GM23338 (cell line): ENCODE results near the gene CHN2. TPM values are rescaled to one million over a fixed set of nuclear protein-coding genes. Genes with fewer than 3 reads are reported as not detected.

ENCODE experiments used
- ATAC-seq: fragments of 200-7000 bp; cut with Tn5 transposase; 3 replicates; pipeline ENCODE4 v1.9.1; 2020
- DNase-seq: peaks from one replicate; pipeline ENCODE4 v3.0.0-alpha.2; 2015; ENCODE audit warnings: low spot score
- H2AFZ ChIP-seq: fragments of 200-600 bp; sonication (generic); 2 replicates; pipeline ENCODE4 v1.8.0; 2016; ENCODE audit warnings: antibody characterized with exemption, mild to moderate bottlenecking, moderate library complexity
- H3F3A ChIP-seq: fragments of 200-600 bp; sonication (generic); replicated peaks from 2 replicates; pipeline ENCODE4 v1.8.0; 2017; ENCODE audit warnings: antibody characterized with exemption, mixed run types, low read depth
- H3K27ac ChIP-seq: fragments of 200-600 bp; sonication (generic); 2 replicates; pipeline ENCODE4 v1.6.1; 2016; ENCODE audit warnings: low read depth
- H3K27me3 ChIP-seq: fragments of 200-600 bp; sonication (generic); 2 replicates; pipeline ENCODE4 v1.8.0; 2016; ENCODE audit warnings: mild to moderate bottlenecking, mixed run types, moderate library complexity; ENCODE audit not compliant: insufficient read depth
- H3K36me3 ChIP-seq: fragments of 200-600 bp; sonication (generic); 2 replicates; pipeline ENCODE4 v1.8.0; 2016; ENCODE audit warnings: mild to moderate bottlenecking; ENCODE audit not compliant: insufficient read depth
- H3K4me1 ChIP-seq: fragments of 200-600 bp; sonication (generic); 2 replicates; pipeline ENCODE4 v1.8.0; 2016; ENCODE audit warnings: mild to moderate bottlenecking, moderate library complexity; ENCODE audit not compliant: insufficient read depth
- H3K4me2 ChIP-seq: fragments of 200-600 bp; sonication (generic); 2 replicates; pipeline ENCODE4 v1.7.1; 2017; ENCODE audit warnings: mixed run types
- H3K4me3 ChIP-seq: fragments of 200-600 bp; sonication (generic); 2 replicates; pipeline ENCODE4 v1.6.1; 2016; ENCODE audit warnings: mixed run types
- H3K79me2 ChIP-seq: fragments of 200-600 bp; sonication (generic); replicated peaks from 2 replicates; pipeline ENCODE4 v1.8.0; 2017; ENCODE audit warnings: mild to moderate bottlenecking; ENCODE audit not compliant: insufficient read depth
- H3K9me2 ChIP-seq: fragments of 200-600 bp; sonication (generic); 2 replicates; pipeline ENCODE4 v1.8.0; 2017; ENCODE audit not compliant: insufficient read depth
- H4K20me1 ChIP-seq: fragments of 200-600 bp; sonication (generic); replicated peaks from 2 replicates; pipeline ENCODE4 v1.8.0; 2017; ENCODE audit warnings: mild to moderate bottlenecking; ENCODE audit not compliant: insufficient read depth
- H3K27ac Mint-ChIP-seq: 2 replicates; pipeline ENCODE4 v1.8.0; 2020; ENCODE audit warnings: inconsistent platforms, mild to moderate bottlenecking, moderate library complexity, mixed read lengths
- H3K27me3 Mint-ChIP-seq: 3 replicates; pipeline ENCODE4 v1.8.0; 2022; ENCODE audit warnings: low read depth, mild to moderate bottlenecking, moderate library complexity, mixed read lengths, inconsistent platforms; ENCODE audit not compliant: insufficient read depth, poor library complexity
- H3K36me3 Mint-ChIP-seq: 3 replicates; pipeline ENCODE4 v1.8.0; 2021; ENCODE audit warnings: low read depth, mild to moderate bottlenecking, inconsistent platforms, moderate library complexity, mixed read lengths
- H3K4me1 Mint-ChIP-seq: 3 replicates; pipeline ENCODE4 v1.8.0; 2020; ENCODE audit warnings: mild to moderate bottlenecking, inconsistent platforms, mixed read lengths
- H3K4me3 Mint-ChIP-seq: 3 replicates; pipeline ENCODE4 v1.8.0; 2021; ENCODE audit warnings: moderate library complexity, mild to moderate bottlenecking, inconsistent platforms, mixed read lengths
- H3K9me3 Mint-ChIP-seq: 3 replicates; pipeline ENCODE4 v1.8.0; 2020; ENCODE audit warnings: moderate library complexity, mild to moderate bottlenecking, inconsistent platforms, mixed read lengths
- CREB1 ChIP-seq: fragments of 250-450 bp; sonication (Bioruptor Pico); IDR thresholded peaks from 2 replicates; pipeline ENCODE4 v1.5.0; 2020; ENCODE audit warnings: low read depth, mild to moderate bottlenecking, moderate library complexity
- CTCF ChIP-seq, 2 experiments: fragments of 200-600 bp in 1 of 2; sonication (generic) in 1 of 2; conservative IDR thresholded peaks; 2 replicates each; pipeline versions ENCODE4 v1.5.1 to v1.6.1; 2016 to 2017; ENCODE audit warnings: antibody characterized with exemption in 2 of 2, low read depth in 2 of 2, mild to moderate bottlenecking in 2 of 2, moderate library complexity in 1 of 2
- ETS1 ChIP-seq: IDR thresholded peaks from 2 replicates; pipeline ENCODE4 v1.6.1; 2016; ENCODE audit warnings: antibody characterized with exemption
- EZH2phosphoT487 ChIP-seq: fragments of 200-600 bp; sonication (generic); IDR thresholded peaks from one replicate; pipeline ENCODE4 v1.8.1; 2018; ENCODE audit warnings: antibody characterized with exemption; ENCODE audit not compliant: unreplicated experiment
- JUNB ChIP-seq: IDR thresholded peaks from one replicate; pipeline ENCODE4 v1.6.1; 2016; ENCODE audit warnings: antibody characterized with exemption; ENCODE audit not compliant: unreplicated experiment
- POLR2AphosphoS5 ChIP-seq: IDR thresholded peaks from 2 replicates; pipeline ENCODE4 v1.6.1; 2016; ENCODE audit warnings: antibody characterized with exemption, low read depth
- REST ChIP-seq: IDR thresholded peaks from one replicate; pipeline ENCODE4 v1.6.1; 2018; ENCODE audit warnings: antibody characterized with exemption; ENCODE audit not compliant: unreplicated experiment
- STAT1 ChIP-seq: IDR thresholded peaks from one replicate; pipeline ENCODE4 v1.6.1; 2016; ENCODE audit warnings: antibody characterized with exemption; ENCODE audit not compliant: unreplicated experiment
- ZNF114 ChIP-seq: fragments of 250-450 bp; sonication (Bioruptor Pico); IDR thresholded peaks from 2 replicates; pipeline ENCODE4 v1.5.0; 2020; ENCODE audit warnings: mild to moderate bottlenecking, moderate library complexity
- ZNF331 ChIP-seq: fragments of 250-450 bp; sonication (Bioruptor Pico); IDR thresholded peaks from 2 replicates; pipeline ENCODE4 v1.5.0; 2020; ENCODE audit warnings: low read depth, mild to moderate bottlenecking, moderate library complexity
- ZNF462 ChIP-seq: fragments of 250-450 bp; sonication (Bioruptor Pico); IDR thresholded peaks from 2 replicates; pipeline ENCODE4 v1.5.0; 2020; ENCODE audit warnings: mild to moderate bottlenecking, moderate library complexity
- polyA plus RNA-seq: library from polyadenylated mRNA; unstranded; fragments of >200 nt; fragmentation: Nextera tagmentation; extraction: Ambion mirVana; gene quantifications from 2 replicates; pipeline ENCODE4 v1.2.1, GENCODE V29; 2016
- total RNA-seq: library from RNA; depleted of rRNA; stranded (reverse); fragments of >200 nt; shearing (Covaris generic); gene quantifications from 2 replicates; pipeline ENCODE4 v1.2.3, GENCODE V29; 2014

The CHN2 gene
- total and polyA plus RNA-seq, 2 experiments from 2014 or later, result 6.1 to 7.5 TPM

GRCh38 chr7:29370531-29371314 is 176.1 kb downstream of the CHN2 start:
- Histone ChIP-seq H3K36me3 (no peaks in the 10 kb centered on the region), H3F3A (no peaks in the 10 kb centered on the region), H3K27ac (no peak overlapping the region), H2AFZ (no peak overlapping the region), H4K20me1 (no peaks in the 10 kb centered on the region), H3K9me2 (peaks cover 12% of the 10 kb centered on the region; the same call in 1 of the 2 replicates), H3K4me2 (no peak overlapping the region), H3K27me3 (no peaks in the 10 kb centered on the region), H3K4me1 (peaks cover 10% of the 10 kb centered on the region; the same call in 1 of the 2 replicates), H3K4me3 (no peak overlapping the region), H3K79me2 (no peaks in the 10 kb centered on the region)
- no peaks in the 10 kb centered on the region for H3K9me3 Mint-ChIP-seq
- no peak overlapping the region for H3K27ac Mint-ChIP-seq
- no peak for TF ChIP-seq ZNF331 (CRISPR knock-in tag)
- TF ChIP-seq CREB1 (CRISPR knock-in tag), result no peak
- no peak for TF ChIP-seq ZNF114 (CRISPR knock-in tag)
- no peak for TF ChIP-seq EZH2phosphoT487
- no peak for TF ChIP-seq ZNF462
- TF ChIP-seq ETS1, result no peak
- no peak for TF ChIP-seq CTCF (conservative IDR thresholded peaks at IDR 0.05; ENCODE audit: low read depth in 2 of 2)
- TF ChIP-seq STAT1, result no peak
- TF ChIP-seq JUNB, result no peak
- TF ChIP-seq REST, result no peak
- TF ChIP-seq POLR2AphosphoS5, result no peak
- H3K4me3 Mint-ChIP-seq, result no peak overlapping the region
- H3K36me3 Mint-ChIP-seq, result no peaks in the 10 kb centered on the region
- DNase-seq (no peak), ATAC-seq (no peak)
- peaks cover 18% of the 10 kb centered on the region for H3K4me1 Mint-ChIP-seq
- peaks cover 5% of the 10 kb centered on the region for H3K27me3 Mint-ChIP-seq
